Mucosa of descending colon (tissue), 3 donors: ENCODE data around the gene DRAXIN. TPM values are rescaled to one million over a fixed set of nuclear protein-coding genes. Genes with fewer than 3 reads are reported as not detected.
A peak's percentile ranks its signal among the peaks of the same experiment; 100 is the strongest.

Experiments used
- ATAC-seq: fragments of 200-7000 bp; cut with Tn5 transposase; one replicate; pipeline ENCODE4 v1.9.1; 2020; ENCODE audit warnings: mild to moderate bottlenecking, moderate library complexity
- DNase-seq, 3 donors: peaks; one replicate each; pipeline ENCODE4 v3.0.0-alpha.2; 2020
- H3K36me3 ChIP-seq: fragments of 200-600 bp; one replicate; pipeline ENCODE4 v1.8.0; 2021; ENCODE audit warnings: low read depth, mild to moderate bottlenecking
- H3K4me1 ChIP-seq: fragments of 200-600 bp; one replicate; pipeline ENCODE4 v1.8.0; 2021; ENCODE audit warnings: low read depth, mild to moderate bottlenecking
- H3K4me3 ChIP-seq: fragments of 200-600 bp; one replicate; pipeline ENCODE4 v1.8.0; 2021; ENCODE audit warnings: mild to moderate bottlenecking
- H3K9me3 ChIP-seq: fragments of 200-600 bp; one replicate; pipeline ENCODE4 v1.8.0; 2021; ENCODE audit warnings: mild to moderate bottlenecking
- intact Hi-C, 2 donors: fragments of 100-400 bp; cut with DNase I in 1 of 2; cut with micrococcal nuclease in 1 of 2; formaldehyde crosslinking; loops; one replicate each; pipeline versions ENCODE4 v1.11.0 to v1.11.1; 2022; cut with DNase I, micrococcal nuclease
- total RNA-seq, 3 donors: library from RNA; stranded (reverse); fragmentation: NEBNext Ultra II Directional in 2 of 3; extraction: Animal tissue kit (Norgen Biotek cat#: 25700) in 2 of 3; gene quantifications; one replicate each; pipeline versions ENCODE4 v1.2.1 to v1.2.4, GENCODE V29; 2021 to 2023
- TF ChIP-seq, protein P1 (sequence below): fragments of 200-600 bp; IDR thresholded peaks from one replicate; pipeline ENCODE4 v1.8.0; 2022; ENCODE audit warnings: antibody characterized with exemption, mild to moderate bottlenecking
- donor health status: DM: no; HTN: no; CAD: no; lungs with moderate emphysema.
- donor health status: DM: no; HTN: no; CAD: no.
- donor health status: DM: no; HTN: yes; CAD: no.

The DRAXIN gene
- total RNA-seq, 3 donors from 2014 or later = 0.10 to 0.19 (median 0.17) TPM

- H3K36me3 ChIP-seq = no peaks in the 10 kb centered on the region
- no peaks in the 10 kb centered on the region for H3K9me3 ChIP-seq
- ATAC-seq = peak; percentile 43
- DNase-seq = peak in 2 of 3 donors; percentile 46 to 52
- TF ChIP-seq, protein P1, sequence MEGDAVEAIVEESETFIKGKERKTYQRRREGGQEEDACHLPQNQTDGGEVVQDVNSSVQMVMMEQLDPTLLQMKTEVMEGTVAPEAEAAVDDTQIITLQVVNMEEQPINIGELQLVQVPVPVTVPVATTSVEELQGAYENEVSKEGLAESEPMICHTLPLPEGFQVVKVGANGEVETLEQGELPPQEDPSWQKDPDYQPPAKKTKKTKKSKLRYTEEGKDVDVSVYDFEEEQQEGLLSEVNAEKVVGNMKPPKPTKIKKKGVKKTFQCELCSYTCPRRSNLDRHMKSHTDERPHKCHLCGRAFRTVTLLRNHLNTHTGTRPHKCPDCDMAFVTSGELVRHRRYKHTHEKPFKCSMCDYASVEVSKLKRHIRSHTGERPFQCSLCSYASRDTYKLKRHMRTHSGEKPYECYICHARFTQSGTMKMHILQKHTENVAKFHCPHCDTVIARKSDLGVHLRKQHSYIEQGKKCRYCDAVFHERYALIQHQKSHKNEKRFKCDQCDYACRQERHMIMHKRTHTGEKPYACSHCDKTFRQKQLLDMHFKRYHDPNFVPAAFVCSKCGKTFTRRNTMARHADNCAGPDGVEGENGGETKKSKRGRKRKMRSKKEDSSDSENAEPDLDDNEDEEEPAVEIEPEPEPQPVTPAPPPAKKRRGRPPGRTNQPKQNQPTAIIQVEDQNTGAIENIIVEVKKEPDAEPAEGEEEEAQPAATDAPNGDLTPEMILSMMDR = no peak
- no peak overlapping the region for H3K4me3 ChIP-seq
- intact Hi-C loops = no loop called here
- H3K4me1 ChIP-seq = no peaks in the 10 kb centered on the region
These were observed 16.2 kb downstream of the DRAXIN start for GRCh38 chr1:11707621-11708276.

DNA sequence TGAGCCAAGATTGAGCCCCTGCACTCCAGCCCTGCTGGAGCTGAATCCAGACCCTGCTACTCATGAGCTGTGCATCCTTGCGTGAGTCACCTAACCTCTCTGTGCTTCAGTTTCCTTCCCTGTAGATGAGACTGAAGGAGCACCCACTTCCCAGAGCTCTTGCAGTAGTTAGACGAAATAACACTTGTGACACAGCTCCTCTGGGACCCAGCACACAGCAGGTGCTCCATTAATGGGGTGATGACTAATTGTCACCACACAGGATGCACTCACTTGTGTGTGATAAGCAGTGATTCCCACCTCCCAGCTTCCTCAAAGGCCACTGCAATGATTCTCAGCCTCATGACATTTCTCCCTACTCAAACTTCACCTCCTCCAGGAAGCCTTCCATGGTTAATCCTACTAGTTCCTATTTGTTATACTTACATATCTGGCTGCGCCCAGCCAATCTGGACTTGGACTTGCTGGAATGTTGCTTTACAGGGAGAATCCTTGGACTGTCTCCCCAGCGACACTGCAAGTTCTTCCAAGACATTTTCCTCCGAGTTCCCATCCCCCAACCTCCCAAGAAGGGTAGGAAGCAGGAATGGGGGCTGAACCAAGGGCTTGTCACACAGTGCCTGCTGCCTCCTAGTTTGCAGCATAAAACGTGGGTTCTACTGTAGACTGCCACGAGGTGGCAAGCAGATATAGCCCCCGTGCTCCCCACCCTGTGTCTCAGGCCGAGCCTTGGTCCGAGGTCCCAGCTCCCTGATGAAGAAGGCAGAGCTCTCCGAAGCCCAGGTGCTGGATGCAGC lies 17.2 kb downstream of the DRAXIN start:
- intact Hi-C loops = no loop called here
- no peaks in the 10 kb centered on the region for H3K4me1 ChIP-seq
- DNase-seq (no peak), ATAC-seq (no peak)
- TF ChIP-seq, protein P1 = no peak
- H3K36me3 ChIP-seq = no peaks in the 10 kb centered on the region
- H3K4me3 ChIP-seq = no peak overlapping the region
- H3K9me3 ChIP-seq = no peaks in the 10 kb centered on the region

DNA sequence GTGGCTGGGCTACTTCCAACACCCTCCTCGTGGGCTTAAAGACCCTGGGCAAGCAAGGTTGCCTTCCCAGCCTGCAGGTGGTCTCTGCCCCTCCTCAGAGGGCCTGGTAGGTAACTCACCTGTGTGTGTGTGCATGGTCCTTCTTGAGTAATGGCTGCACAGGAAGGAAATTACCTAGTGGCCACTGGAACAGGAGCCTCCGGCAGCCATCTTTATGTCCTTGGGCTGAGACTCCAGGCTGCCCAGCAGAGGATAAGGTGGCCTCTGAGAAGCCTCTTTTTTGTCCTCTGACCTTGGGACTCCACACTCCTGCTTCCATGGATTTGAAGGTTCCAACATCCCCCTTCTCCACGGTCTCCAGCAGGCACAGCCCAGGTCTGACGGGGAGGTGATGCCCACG lies 20.0 kb downstream of the DRAXIN start:
- no peak for DNase-seq
- TF ChIP-seq, protein P1 = no peak

GRCh38 chr1:11712285-11712684 lies 20.8 kb downstream of the DRAXIN start:
- TF ChIP-seq, protein P1 = no peak
- DNase-seq (no peak), ATAC-seq (no peak)
- H3K4me3 ChIP-seq = no peak overlapping the region
- H3K4me1 ChIP-seq = no peaks in the 10 kb centered on the region
- no peaks in the 10 kb centered on the region for H3K36me3 ChIP-seq
- intact Hi-C loops = loop anchor here in 1 of 2 donors (10.0 kb wide), 1 partner anchor 67 kb away; no protein-coding TSS in a partner anchor
- H3K9me3 ChIP-seq = no peaks in the 10 kb centered on the region

More for the DNA sequence above, 20.0 kb downstream of the DRAXIN start:
- no peak for ATAC-seq
- intact Hi-C loops = loop anchor here in 1 of 2 donors (10.0 kb wide), 1 partner anchor 67 kb away; no protein-coding TSS in a partner anchor
- Histone ChIP-seq H3K36me3 (no peaks in the 10 kb centered on the region), H3K4me1 (no peaks in the 10 kb centered on the region), H3K9me3 (no peaks in the 10 kb centered on the region), H3K4me3 (no peak overlapping the region)

- TF ChIP-seq, protein P1 = no peak
- Histone ChIP-seq H3K4me3 (no peak overlapping the region), H3K36me3 (no peaks in the 10 kb centered on the region), H3K9me3 (no peaks in the 10 kb centered on the region), H3K4me1 (no peaks in the 10 kb centered on the region)
- ATAC-seq = no peak
- intact Hi-C loops = loop anchor here in 1 of 2 donors (10.0 kb wide), 1 partner anchor 68 kb away; no protein-coding TSS in a partner anchor
- no peak for DNase-seq
These were observed 21.6 kb downstream of the DRAXIN start for GRCh38 chr1:11713095-11713494.
